Parathyroid adenoma (tissue), 2 donors: ENCODE results near the gene HTD2.

Experiments used
- H2AFZ ChIP-seq: fragments of 300-600 bp; sonication (generic); one replicate; pipeline ENCODE4 v1.7.0; 2017; ENCODE audit warnings: antibody characterized with exemption, mild to moderate bottlenecking
- H3K27ac ChIP-seq: fragments of 300-600 bp; sonication (generic); one replicate; pipeline ENCODE4 v1.7.0; 2017
- H3K27me3 ChIP-seq: fragments of 300-600 bp; sonication (generic); one replicate; pipeline ENCODE4 v1.7.0; 2017; ENCODE audit warnings: low read length; ENCODE audit not compliant: control insufficient read depth, insufficient read depth
- H3K36me3 ChIP-seq: fragments of 300-600 bp; sonication (generic); one replicate; pipeline ENCODE4 v1.7.0; 2017; ENCODE audit warnings: low read length; ENCODE audit not compliant: control insufficient read depth, insufficient read depth
- H3K4me1 ChIP-seq: fragments of 300-600 bp; sonication (generic); one replicate; pipeline ENCODE4 v1.7.0; 2017; ENCODE audit warnings: control low read depth
- H3K4me2 ChIP-seq: fragments of 300-600 bp; sonication (generic); one replicate; pipeline ENCODE4 v1.7.0; 2017; ENCODE audit warnings: low read length
- H3K4me3 ChIP-seq: fragments of 300-600 bp; sonication (generic); one replicate; pipeline ENCODE4 v1.7.0; 2017; ENCODE audit warnings: low read depth, low read length
- H3K79me2 ChIP-seq: fragments of 300-600 bp; sonication (generic); one replicate; pipeline ENCODE4 v1.7.0; 2017; ENCODE audit warnings: control low read depth
- H3K9ac ChIP-seq: fragments of 300-600 bp; sonication (generic); one replicate; pipeline ENCODE4 v1.7.0; 2017; ENCODE audit warnings: mild to moderate bottlenecking
- H3K9me3 ChIP-seq: fragments of 300-600 bp; sonication (generic); one replicate; pipeline ENCODE4 v1.7.0; 2017; ENCODE audit warnings: low read length; ENCODE audit not compliant: control insufficient read depth
- CTCF ChIP-seq: fragments of 300-600 bp; sonication (generic); IDR thresholded peaks from one replicate; pipeline ENCODE4 v1.7.0; 2017; ENCODE audit warnings: antibody characterized with exemption, mild to moderate bottlenecking
- donor health status: primary hyperparathyroidism.

HTD2 gene

GRCh38 chr3:58353722-58354553 lies 47.6 kb downstream of the HTD2 start:
- Histone ChIP-seq H3K4me3 (no peak overlapping the region), H3K4me2 (peak overlapping the region; percentile 14), H3K27me3 (no peaks in the 10 kb centered on the region), H3K4me1 (peaks cover 34% of the 10 kb centered on the region), H3K36me3 (no peaks in the 10 kb centered on the region), H2AFZ (no peak overlapping the region), H3K9me3 (no peaks in the 10 kb centered on the region), H3K27ac (peak overlapping the region; percentile 92), H3K79me2 (peaks cover 54% of the 10 kb centered on the region), H3K9ac (no peak overlapping the region)
- no peak for TF ChIP-seq CTCF

- Histone ChIP-seq H3K9me3 (no peaks in the 10 kb centered on the region), H3K4me2 (no peak overlapping the region), H3K79me2 (peaks cover 62% of the 10 kb centered on the region), H3K9ac (no peak overlapping the region), H2AFZ (no peak overlapping the region), H3K4me3 (no peak overlapping the region), H3K4me1 (peaks cover 24% of the 10 kb centered on the region), H3K36me3 (no peaks in the 10 kb centered on the region), H3K27ac (no peak overlapping the region), H3K27me3 (no peaks in the 10 kb centered on the region)
- TF ChIP-seq CTCF, result no peak
Measured at GRCh38 chr3:58355179-58355578, 48.9 kb downstream of the HTD2 start.

- Histone ChIP-seq H2AFZ (no peak overlapping the region), H3K79me2 (peaks cover 70% of the 10 kb centered on the region), H3K9me3 (no peaks in the 10 kb centered on the region), H3K4me3 (no peak overlapping the region), H3K27ac (peak overlapping the region; percentile 24), H3K9ac (no peak overlapping the region), H3K36me3 (no peaks in the 10 kb centered on the region), H3K27me3 (no peaks in the 10 kb centered on the region), H3K4me2 (no peak overlapping the region), H3K4me1 (peaks cover 17% of the 10 kb centered on the region)
- no peak for TF ChIP-seq CTCF
Measured at GRCh38 chr3:58356054-58356453, 49.7 kb downstream of the HTD2 start.

GRCh38 chr3:58357402-58357801 lies 51.1 kb downstream of the HTD2 start:
- H3K79me2 ChIP-seq, result peaks cover 79% of the 10 kb centered on the region
- no peak overlapping the region for H3K4me2 ChIP-seq
- no peaks in the 10 kb centered on the region for H3K27me3 ChIP-seq
- no peaks in the 10 kb centered on the region for H3K36me3 ChIP-seq
- no peak overlapping the region for H3K9ac ChIP-seq
- peaks cover 4% of the 10 kb centered on the region for H3K4me1 ChIP-seq
- no peak overlapping the region for H2AFZ ChIP-seq
- no peaks in the 10 kb centered on the region for H3K9me3 ChIP-seq
- no peak overlapping the region for H3K27ac ChIP-seq
- H3K4me3 ChIP-seq, result no peak overlapping the region
- no peak for TF ChIP-seq CTCF

GRCh38 chr3:58358092-58358491 lies 51.8 kb downstream of the HTD2 start:
- Histone ChIP-seq H3K79me2 (peaks cover 83% of the 10 kb centered on the region), H2AFZ (no peak overlapping the region), H3K36me3 (no peaks in the 10 kb centered on the region), H3K27me3 (no peaks in the 10 kb centered on the region), H3K27ac (no peak overlapping the region), H3K4me1 (peaks cover 4% of the 10 kb centered on the region), H3K4me2 (no peak overlapping the region), H3K9ac (no peak overlapping the region), H3K4me3 (no peak overlapping the region), H3K9me3 (no peaks in the 10 kb centered on the region)
- no peak for TF ChIP-seq CTCF
